HG03520 (cell line): ENCODE data around the gene FKBP1C.
"Not testable (repeated sequence)": the region's sequence is repeated elsewhere in the genome, so short reads cannot be mapped to it uniquely, and the experiment has no call there.

Experiments used
- ATAC-seq: cut with Tn5 transposase; IDR thresholded peaks from one replicate; pipeline ENCODE4 v1.9.1; 2021; ENCODE audit warnings: mild to moderate bottlenecking, moderate library complexity; ENCODE audit not compliant: unreplicated experiment

The FKBP1C gene

DNA sequence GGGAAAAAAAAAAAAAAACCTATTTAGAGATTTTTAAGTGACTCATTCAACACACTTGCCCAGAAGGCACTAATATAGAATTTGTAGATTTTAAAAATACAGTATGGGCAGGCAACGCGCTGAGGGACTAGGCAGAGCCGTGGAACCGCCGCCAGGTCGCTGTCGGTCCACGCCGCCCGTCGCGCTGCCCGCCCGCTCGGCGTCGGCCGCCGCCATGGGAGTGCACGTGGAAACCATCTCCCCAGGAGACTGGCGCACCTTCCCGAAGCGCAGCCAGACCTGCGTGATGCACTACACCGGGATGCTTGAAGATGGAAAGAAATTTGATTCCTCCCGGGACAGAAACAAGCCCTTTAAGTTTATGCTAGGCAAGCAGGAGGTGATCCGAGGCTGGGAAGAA lies at the start of gene FKBP1C:
Gene FKBP1C (plus strand): TSS at position 127 of the 400 bp plus-strand sequence.
- ATAC-seq: not testable (repeated sequence)

DNA sequence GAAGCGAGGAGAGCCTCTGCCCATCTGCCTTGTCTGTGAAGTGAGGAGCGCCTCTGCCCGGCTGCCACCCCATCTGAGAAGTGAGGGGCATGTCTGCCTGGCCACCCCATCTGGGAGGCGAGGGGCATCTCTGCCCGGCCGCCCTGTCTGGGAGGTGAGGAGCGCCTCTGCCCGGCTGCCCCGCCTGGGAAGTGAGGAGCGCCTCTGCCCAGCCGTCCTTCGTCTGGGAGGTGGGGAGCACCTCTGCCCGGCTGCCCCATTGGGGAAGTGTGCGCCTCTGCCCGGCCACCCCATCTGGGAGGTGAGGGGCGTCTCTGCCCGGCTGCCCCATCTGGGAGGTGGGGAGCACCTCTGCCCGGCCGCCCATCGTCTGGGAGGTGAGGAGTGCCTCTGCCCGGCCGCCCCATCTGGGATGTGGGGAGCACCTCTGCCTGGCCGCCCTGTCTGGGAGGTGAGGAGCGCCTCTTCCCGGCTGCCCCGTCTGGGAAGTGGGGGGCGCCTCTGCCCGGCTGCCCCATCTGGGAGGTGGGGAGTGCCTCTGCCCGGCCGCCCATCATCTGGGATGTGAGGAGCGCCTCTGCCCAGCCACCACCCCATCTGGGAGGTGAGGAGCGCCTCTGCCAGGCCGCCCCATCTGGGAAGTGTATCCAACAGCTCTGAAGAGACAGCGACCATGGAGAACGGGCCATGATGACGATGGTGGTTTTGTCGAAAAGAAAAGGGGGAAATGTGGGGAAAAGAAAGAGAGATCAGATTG lies 47.0 kb upstream of the FKBP1C start:
- ATAC-seq: not testable (repeated sequence)

DNA sequence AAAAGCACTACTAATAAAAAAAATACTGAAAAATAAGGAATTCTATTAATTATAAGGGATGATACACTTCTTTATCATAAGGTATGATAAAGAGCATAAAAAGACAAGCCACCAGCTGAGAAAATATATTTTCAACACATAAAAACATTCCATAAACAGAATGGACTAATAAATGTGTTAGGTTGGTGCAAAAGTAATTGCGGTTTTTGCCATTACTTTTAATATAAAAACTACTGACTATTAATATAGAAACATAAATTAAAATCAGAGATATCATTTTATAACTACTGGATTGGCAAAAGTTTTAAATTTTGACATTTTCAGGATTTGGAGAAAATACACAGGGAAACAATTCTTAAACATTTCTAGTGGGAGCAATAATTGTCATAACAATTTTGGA lies 37.1 kb upstream of the FKBP1C start:
- no peak for ATAC-seq

DNA sequence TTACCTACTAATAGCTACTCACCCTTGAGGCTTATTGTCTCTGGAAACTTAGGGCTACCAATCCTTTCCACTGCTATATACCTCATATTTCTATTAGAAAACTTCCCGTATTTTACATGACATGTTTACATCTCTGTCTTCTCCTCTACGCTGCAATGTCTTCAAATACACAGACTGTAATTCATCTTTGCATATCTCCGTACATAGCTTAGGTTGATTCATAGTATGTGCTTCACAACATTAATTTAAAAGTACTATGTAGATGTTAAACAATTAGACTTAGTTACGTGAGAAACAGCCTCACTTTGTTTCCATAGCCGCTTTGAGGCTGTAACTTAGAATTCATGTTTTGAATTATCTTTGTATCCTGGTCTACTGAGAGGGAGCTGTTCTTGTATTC lies 35.1 kb upstream of the FKBP1C start:
- ATAC-seq: no peak

DNA sequence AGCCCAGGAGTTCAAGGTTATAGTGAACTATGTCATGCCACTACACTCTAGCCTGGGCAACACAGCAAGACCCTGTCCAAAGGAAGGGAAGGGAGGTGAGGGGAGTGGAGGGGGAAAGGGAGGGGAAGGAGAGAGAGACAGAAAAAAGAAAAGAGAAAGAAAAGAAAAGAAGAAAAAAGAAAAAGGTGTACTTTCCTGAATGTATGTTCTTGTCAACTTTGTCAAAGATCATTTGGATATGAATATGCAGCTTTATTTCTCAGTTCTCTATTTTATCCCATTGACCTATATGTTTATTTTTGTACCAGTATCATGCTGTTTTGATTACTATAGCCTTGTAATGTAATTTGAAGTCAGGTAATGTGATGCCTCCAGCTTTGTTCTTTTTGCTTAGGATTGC lies 30.9 kb upstream of the FKBP1C start:
- ATAC-seq: no peak

DNA sequence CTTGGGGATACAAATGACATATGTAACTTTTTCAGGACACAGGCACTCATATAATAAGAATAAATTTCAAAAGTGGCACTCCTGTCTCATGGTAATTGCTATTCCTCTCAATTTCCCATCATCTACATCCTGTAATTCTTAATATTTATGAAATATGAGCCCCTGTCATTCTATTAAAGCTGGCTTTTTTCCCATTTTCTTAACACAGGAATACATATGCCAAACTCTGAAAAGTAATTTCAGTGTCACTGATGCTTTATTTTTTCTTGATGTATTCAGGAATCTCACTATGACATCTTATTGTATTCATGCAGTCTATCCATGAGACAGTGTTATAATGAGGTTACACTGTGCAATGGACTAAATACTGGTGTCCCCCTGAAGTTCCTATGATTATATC lies 24.3 kb upstream of the FKBP1C start:
- no peak for ATAC-seq

DNA sequence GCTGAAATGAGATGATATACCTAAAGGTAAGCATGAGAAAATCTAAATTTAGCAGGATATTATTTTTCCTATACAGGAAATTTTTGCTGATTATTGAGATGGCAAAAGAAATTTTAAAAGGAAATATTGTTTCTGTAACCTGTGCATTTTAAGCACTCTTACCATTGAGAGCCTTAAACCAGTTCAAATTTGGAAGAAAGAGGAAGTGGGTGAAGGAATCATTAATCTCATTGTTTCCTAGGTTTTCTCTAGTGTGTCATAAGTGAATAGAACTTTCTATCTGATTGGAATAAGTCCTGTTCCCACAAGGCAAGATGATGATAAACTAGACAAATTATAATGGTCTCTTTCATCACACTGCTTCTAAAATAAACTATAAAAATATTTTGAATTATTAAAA lies 22.4 kb upstream of the FKBP1C start:
- ATAC-seq: no peak

DNA sequence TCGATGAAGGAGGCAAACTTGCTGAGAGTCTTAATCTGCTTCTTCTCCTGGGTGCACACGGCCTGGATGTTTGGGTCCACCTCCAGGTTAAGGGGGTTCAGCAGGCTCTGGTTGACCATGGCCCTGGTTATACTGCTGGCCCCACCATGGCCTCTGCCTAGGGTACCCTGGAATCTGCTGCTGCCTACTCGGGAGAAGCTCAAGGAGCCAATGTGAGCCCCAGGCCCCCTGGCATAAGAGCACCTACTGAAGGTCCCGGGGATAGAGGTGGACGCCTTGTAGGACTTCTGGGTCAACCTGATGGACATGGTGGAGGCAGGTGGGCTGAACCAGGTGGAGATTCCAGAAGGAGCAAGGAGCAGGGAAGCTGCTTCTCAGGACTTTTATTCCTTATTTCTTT lies 17.9 kb upstream of the FKBP1C start:
- no peak for ATAC-seq

DNA sequence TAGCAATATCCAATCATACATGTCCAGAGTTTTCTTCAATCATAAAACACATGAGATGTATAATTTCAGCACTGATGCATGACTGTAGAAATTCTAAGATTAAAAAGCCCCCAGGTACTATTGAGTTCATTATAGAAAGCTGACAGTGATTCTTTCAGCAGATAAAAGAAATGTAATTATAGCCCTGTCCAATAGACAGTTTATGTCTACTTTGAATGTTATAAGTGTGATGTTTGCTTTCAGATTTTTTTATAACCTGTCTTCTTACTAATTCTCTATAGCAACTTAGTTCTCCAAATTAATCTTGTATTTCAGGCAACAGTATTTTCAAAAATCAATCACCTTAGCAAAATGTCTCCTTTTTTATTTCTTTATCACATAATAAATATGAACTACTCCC lies 13.5 kb upstream of the FKBP1C start:
- ATAC-seq: no peak

DNA sequence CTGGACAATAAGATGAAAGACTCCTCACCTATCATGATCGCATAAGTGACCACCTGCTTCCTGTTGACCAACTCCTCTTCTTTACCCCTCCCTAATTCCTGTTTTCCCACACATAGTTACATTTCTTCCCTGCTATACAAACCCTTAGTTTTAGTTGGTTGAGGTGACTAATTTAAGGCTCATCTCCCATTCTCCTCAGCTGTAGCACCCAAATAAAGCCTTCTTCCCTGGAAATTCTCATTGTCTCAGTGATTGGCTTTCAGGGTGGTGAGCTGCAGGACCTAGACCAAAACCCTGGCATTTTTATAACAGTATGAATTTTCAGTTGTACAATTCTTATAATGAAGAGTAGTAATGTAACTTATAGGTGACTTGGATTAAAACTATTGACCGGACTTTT lies 2.1 kb downstream of the FKBP1C start:
- no peak for ATAC-seq

DNA sequence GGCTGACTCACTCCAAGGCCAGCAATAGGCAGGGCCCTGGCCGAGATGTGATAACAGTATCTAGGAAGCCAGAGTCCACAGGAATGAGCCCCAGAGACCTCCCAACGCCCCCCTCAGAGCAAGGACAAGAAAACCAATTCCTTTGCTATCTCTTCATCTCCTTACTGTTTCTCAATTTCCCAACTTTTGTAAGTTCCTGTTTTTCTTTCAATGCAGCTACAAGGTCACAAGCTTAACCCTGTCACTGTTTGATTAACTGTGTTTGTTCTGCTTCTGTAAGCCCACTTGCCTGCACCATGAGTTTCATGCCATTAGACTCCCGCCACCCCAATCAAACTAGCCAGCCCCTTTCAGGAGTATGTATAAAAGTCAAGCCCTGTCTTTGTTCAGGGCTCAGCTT lies 3.5 kb downstream of the FKBP1C start:
- no peak for ATAC-seq

DNA sequence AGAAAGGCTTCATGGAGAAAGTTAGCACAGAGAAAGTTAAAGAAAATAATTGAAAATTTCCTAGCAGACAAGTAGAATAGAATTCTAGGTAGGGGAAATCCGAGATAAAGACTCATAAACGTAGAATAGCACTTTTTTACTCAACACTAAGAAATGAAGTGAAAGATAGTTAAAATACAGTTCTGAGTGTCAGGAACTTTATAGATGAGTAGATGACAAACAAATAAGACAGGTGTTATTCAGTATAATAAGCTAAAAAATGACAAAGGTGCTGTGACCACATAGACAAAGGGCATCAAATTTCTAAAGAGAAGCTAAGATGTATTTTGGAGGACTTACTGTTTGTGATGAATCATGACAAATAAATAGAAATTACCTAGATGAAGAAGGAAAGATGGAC lies 12.9 kb downstream of the FKBP1C start:
- no peak for ATAC-seq

DNA sequence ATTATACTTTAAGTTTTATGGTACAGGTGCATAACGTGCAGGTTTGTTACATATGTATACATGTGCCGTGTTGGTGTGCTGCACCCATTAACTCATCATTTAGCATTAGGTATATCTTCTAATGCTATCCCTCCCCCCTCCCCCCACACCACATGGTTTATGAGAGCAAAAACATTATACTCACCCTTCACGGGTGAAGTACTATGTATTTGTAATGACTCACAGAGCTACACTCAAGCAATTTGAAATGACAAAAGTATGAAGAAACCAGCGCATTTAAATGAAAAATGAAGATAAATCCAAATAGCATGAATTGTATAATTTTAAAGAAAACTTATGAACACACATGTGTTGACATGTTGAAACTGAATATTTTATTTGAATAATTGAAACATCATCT lies 14.7 kb downstream of the FKBP1C start:
- not testable (repeated sequence) for ATAC-seq

DNA sequence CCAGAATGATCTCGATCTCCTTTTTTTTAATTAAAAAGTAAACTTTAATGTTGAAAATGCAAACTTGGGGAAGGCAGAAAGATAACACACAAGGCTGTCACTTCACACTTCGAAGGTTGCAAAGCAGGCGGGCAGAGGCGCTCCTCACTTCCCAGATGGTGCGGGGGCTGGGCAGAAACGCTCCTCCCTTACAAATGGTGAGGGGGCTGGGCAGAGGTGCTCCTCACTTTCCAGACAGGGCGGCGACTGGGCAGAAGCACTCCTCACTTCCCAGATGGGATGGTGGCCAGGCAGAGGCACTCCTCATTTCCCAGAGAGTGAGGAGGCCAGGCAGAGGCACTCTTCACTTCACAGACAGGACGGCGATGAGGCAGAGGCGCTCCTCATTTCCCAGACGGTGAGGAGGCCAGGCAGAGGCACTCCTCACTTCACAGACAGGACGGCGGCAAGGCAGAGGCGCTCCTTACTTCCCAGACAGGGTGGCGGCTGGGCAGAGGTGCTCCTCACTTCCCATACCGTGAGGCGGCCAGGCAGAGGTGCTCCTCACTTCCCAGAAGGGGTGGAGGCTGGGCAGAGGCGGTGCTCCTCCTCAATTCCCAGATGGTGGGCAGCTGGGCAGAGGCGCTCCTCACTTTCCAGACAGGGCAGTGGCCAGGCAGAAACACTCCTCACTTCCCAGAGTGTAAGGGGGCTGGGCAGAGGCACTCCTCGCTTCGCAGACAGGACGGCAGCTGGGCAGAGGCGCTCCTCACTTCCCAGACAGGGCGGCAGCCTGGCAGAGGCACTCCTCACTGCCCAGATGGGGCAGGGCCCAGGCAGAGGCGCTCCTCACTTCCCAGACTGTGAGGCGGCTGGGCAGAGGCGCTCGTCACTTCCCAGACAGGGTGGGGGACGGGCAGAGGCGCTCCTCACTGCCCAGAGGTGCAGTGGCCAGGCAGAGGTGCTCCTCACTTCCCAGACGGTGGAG lies 16.9 kb downstream of the FKBP1C start:
- not testable (repeated sequence) for ATAC-seq

DNA sequence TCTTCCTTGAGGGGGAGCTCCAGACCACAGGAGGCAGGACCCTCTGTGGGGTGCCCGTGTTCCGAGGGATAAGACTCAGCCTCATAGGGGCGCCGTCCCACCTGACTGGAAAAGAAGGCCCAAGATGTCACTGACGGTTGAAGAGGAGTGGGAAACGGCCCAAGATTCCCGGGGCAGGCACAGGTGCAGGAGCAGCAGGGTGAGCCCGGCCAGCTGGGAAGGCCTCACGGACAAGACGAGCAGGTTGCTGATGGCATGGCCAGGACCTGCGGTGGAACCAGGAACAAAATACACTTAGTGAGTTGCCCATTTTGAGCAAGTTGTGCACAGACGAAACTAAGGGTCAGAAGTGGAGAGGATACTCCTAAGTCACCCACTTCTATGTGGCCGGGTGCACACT lies 18.8 kb downstream of the FKBP1C start:
- ATAC-seq: not testable (repeated sequence)

DNA sequence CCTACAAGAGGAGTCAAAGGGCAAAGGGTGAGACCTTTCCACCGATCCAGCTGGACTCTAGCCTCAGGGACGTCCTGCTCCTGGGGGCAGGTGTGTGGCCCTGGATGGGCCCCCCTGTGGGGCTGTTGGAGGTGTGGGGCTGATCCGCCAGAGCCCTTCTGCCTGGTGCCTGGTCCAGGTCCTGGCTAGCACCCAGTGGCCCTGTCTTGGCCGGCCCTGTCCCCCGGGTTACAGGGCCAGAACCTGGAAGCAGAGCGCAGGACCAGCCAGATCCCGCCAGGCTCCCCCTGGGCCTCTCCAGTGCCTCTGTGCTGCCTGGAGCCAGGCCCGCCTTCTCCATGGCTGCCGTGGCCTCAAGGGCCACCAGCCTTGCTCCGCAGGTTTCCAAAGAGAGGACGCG lies 19.2 kb downstream of the FKBP1C start:
- not testable (repeated sequence) for ATAC-seq

DNA sequence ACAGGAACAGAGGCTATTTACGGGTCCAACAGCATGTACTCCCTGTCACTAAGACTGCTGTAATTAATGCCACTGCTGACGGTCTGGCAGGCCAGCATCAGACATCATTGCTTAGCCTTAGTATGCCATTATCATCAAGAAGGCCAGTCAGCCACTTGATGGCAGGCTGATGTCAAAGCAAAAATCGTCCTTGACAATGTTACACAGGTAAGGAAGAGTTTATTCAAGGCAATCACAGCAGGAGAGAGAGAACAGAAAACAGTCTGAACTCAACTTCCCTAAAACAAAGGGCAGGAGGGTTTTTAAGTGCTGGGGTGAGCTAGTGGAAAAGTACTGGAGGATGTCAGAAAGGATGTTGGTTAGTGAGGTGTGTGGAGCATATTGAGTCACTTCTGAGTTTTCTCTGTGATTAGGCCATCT lies 25.1 kb downstream of the FKBP1C start:
- ATAC-seq: peak; percentile 92

DNA sequence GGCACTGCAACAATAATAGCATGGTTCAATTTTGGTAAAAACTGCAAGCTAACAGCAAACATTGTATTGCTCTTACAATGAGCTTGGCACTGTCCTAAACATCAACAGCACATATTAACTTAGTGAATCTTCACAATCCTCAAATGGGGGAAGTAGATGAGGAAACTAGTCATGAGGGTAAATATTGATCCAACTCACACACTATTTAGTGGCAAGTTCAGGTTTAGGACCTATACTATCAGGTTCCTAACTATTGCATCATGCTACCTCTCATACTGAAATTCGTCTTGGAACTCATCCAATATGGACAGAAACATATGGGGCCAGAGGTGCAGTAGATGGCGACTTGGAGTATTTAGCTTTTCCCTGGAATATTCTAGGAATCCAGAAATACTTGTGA lies 34.2 kb downstream of the FKBP1C start:
- no peak for ATAC-seq

DNA sequence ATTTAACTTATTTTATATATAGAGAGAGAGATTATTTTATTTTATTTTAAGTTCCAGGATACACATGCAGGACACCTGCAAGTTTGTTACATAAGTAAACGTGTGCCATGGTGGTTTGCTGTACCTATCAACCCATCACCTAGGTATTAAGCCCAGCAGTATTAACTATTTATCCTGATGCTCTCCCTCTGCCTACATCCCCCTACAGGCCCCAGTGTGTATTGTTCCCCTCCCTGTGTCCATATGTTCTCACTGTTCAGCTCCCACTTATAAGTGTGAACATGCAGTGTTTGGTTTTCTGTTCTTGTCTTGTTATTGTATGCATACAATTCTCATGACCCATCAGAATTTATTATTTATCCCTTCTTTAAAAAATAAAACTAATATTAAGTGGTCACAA lies 34.6 kb downstream of the FKBP1C start:
- ATAC-seq: peak; percentile 69

DNA sequence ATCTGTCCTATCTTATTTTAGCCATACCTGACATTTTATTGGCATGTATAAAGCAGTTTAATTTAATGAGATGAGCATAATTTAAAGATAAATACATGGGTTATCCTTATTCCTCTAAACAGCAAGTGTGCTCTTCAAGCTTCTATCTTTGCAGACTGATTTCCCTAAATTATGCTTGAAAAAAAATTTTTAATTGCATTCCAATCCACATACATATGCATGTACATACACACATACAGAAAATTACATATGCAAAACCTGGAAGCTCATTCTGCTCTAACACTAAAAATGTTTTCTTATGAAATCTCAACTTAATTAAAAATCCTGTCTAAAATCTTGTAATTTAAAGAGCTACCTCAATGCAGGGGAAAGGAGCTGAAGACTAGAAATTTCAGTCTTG lies 35.3 kb downstream of the FKBP1C start:
- no peak for ATAC-seq

DNA sequence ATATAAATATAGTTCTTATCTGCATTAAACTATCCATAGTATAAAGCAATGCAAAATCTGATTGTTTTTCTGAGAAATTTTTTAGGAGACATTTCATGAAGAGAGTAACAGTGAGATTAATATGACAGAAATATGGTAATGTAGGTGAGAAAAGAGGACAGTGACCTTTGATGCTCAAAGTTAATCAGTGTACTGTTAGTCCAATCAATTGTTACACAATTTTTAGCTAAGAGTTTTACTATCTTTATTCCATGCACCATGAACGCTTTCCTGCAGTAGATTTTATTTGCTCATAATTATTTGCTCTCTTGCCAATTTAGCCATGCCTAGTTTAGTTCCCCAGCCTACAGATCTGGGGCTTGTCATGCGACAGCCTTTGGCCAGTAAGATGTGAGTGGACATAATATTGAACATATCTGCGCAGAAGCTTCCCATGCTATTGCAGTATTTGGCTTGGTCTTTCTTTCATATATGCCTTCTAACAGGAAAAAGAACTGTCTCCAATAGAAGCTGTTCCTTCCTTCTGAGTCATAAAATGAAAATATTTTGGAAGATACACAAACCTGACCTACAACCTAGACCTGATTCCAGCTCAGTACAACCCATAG lies 38.7 kb downstream of the FKBP1C start:
- no peak for ATAC-seq

DNA sequence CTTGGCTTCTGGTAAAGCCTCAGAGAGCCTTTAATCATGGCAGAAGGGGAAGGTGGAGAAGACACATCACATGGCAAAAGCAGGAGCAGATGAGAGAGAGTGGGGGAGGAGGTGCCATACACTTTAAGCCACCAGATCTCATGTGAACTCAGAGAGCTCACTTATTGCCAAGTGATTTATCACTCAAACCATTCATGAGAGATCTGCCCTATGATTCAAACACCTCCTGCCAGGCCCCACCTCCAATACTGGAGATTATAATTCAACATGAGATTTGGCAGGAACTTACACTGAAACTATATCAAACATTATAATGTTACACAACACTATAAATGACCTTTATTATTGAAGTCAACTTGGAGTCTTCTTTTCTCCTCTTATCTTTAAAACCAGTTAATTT lies 47.9 kb downstream of the FKBP1C start:
- no peak for ATAC-seq
